ENCODE results near the gene ZNF750. TPM values are rescaled to one million over a fixed set of nuclear protein-coding genes. Genes with fewer than 3 reads are reported as not detected.

ZNF750 gene
- total and polyA plus RNA-seq, 4 donors: 0.11 to 0.66 TPM; not detected in 2

DNA sequence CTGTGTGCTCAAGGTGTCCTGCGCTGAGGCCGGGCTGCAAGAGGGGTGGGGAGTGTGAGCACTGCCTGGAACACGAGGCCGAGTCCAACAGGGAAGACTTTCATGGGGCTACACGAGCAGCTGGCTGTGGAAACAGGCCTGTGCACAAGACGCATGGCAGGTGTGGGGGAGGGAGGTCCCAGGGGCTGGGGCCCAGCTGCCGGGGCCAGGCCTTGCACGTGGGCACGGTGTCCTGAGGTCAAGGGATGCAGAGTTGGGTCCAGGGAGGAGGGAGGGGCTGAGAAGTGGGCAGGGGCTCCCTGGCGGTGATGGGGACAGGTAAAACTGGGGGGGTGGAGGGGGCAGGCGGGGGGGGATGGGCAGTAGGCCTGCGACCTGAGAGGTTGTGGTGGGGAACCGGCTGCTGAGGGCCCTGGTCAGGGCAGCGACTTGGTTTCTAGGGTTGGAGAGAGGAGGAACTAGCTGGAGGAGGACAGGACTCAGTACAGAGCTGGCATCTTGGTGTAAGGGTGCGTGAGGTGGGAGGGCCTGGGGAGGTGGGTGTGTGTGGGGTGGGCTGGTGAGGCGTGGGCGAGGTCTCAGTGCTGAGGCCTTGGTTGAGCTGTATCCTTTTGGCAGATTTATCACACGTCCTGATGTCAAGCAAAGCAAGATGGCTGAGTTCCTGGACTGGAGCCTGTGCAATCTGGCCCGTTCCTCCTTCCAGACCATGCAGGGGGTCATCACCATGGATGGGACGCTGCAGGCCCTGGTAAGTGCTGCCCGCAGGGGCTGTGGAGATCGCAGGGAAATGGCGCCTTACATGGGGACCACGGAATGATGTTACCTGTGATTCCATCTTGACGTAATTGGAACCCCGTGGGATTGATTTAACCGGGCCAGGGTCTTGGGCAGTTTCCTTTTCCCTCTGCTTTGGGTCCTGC, 58.6 kb downstream of the ZNF750 start:
- H3K27me3 ChIP-seq (ENCODE audit: control insufficient read depth, insufficient read depth, low read length): no peaks in the 10 kb centered on the region
- no peaks in the 10 kb centered on the region for H3K9me3 ChIP-seq (ENCODE audit: control insufficient read depth, insufficient read depth, low read length)
- no peak overlapping the region for H3K27ac ChIP-seq (ENCODE audit: low read depth, low read length)
- H3K36me3 ChIP-seq (ENCODE audit: control insufficient read depth, insufficient read depth, low read length): peaks cover 72% of the 10 kb centered on the region
- no peak for DNase-seq (ENCODE audit: low read depth in 4 of 6, low spot score in 6 of 6)
- no peak overlapping the region for H3K4me3 ChIP-seq (ENCODE audit: low read depth, low read length)
- peaks cover 13% of the 10 kb centered on the region for H3K4me1 ChIP-seq (ENCODE audit: control insufficient read depth, insufficient read depth, low read length)
- 79% methylated on average over 23 of the region's 27 CpGs for WGBS (ENCODE audit: insufficient coverage)

DNA sequence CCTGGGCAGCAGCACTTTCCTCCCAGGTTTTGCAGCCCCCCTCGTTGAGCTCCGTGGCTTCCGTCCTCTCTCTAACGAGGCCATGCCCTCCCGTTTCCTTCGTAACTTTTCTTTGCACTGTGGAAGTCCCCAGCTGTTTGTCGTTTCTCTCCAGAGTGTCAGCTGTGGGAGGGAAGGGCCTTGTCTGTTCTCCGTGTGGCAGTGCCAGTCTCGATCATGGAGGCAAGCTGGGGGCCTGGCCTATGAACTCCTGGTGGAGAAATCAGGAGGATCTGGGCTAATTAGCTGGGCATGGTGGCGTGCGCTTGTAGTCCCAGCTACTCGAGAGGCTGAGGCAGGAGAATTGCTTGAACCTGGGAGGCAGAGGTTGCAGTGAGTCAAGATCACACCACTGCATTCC, 59.6 kb downstream of the ZNF750 start:
- Histone ChIP-seq H3K4me3 (ENCODE audit: low read depth, low read length) (no peak overlapping the region), H3K27me3 (ENCODE audit: control insufficient read depth, insufficient read depth, low read length) (no peaks in the 10 kb centered on the region), H3K4me1 (ENCODE audit: control insufficient read depth, insufficient read depth, low read length) (peaks cover 15% of the 10 kb centered on the region), H3K36me3 (ENCODE audit: control insufficient read depth, insufficient read depth, low read length) (peaks cover 66% of the 10 kb centered on the region), H3K9me3 (ENCODE audit: control insufficient read depth, insufficient read depth, low read length) (no peaks in the 10 kb centered on the region), H3K27ac (ENCODE audit: low read depth, low read length) (no peak overlapping the region)
- DNase-seq (ENCODE audit: low read depth in 4 of 6, low spot score in 6 of 6): no peak
- WGBS (ENCODE audit: insufficient coverage): 74% methylated on average over 11 of the region's 12 CpGs

DNA sequence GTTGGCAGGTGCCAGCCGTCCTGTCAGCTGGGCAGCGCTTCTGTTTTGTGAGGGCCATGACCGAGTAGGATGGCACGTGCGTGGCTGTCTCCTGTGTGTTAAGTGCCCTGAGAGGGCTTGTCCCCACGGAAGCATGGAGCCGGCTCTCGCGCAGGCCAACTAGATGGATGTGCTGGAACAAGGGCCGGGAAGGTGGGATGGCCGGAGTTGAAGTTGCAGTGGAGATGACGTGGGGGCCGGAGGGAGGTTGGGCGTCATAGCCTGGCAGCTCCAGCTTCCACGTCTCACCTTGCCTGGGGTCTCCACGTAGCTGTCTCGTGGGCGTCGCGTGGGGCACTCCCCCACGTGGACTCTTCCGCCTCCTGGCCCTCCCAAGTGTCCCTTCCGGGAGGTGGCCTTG, 60.3 kb downstream of the ZNF750 start:
- peaks cover 20% of the 10 kb centered on the region for H3K4me1 ChIP-seq (ENCODE audit: control insufficient read depth, insufficient read depth, low read length)
- H3K27me3 ChIP-seq (ENCODE audit: control insufficient read depth, insufficient read depth, low read length): no peaks in the 10 kb centered on the region
- WGBS (ENCODE audit: insufficient coverage): 94% methylated on average over 23 of the region's 23 CpGs
- DNase-seq (ENCODE audit: low read depth in 4 of 6, low spot score in 6 of 6): no peak
- H3K9me3 ChIP-seq (ENCODE audit: control insufficient read depth, insufficient read depth, low read length): no peaks in the 10 kb centered on the region
- peaks cover 66% of the 10 kb centered on the region for H3K36me3 ChIP-seq (ENCODE audit: control insufficient read depth, insufficient read depth, low read length)
- H3K4me3 ChIP-seq (ENCODE audit: low read depth, low read length): no peak overlapping the region
- H3K27ac ChIP-seq (ENCODE audit: low read depth, low read length): no peak overlapping the region

Other genes starting within 250 kb of the ZNF750 start
- gene WDR45B, start 191.6 kb downstream of the ZNF750 start, total RNA-seq: 10 to 100 TPM; 83.8 to 86.6 TPM
- gene WDR45B, start 191.6 kb downstream of the ZNF750 start, polyA plus RNA-seq (ENCODE audit: insufficient read length in 2 of 2): 100 to 1,000 TPM; 118 to 120 TPM
- 10 to 100 TPM; 11.8 to 16.4 TPM for gene RAB40B, start 141.3 kb downstream of the ZNF750 start, total RNA-seq
- gene RAB40B, start 141.3 kb downstream of the ZNF750 start, polyA plus RNA-seq (ENCODE audit: insufficient read length in 2 of 2): 10 to 100 TPM; 27.2 to 32.3 TPM
- gene FN3KRP, start 123.3 kb downstream of the ZNF750 start, total RNA-seq: 10 to 100 TPM; 26.3 to 29.4 TPM
- 10 to 100 TPM; 54.1 to 59.4 TPM for gene FN3KRP, start 123.3 kb downstream of the ZNF750 start, polyA plus RNA-seq (ENCODE audit: insufficient read length in 2 of 2)
- 10 to 100 TPM; 11.7 to 25.8 TPM for gene FN3K, start 104.4 kb downstream of the ZNF750 start, total RNA-seq
- 10 to 100 TPM; 71.2 to 78.1 TPM for gene FN3K, start 104.4 kb downstream of the ZNF750 start, polyA plus RNA-seq (ENCODE audit: insufficient read length in 2 of 2)
- 10 to 100 TPM; 56.3 to 75.3 TPM for gene TBCD, start 88.0 kb downstream of the ZNF750 start, total RNA-seq
- 100 to 1,000 TPM; 110 to 140 TPM for gene TBCD, start 88.0 kb downstream of the ZNF750 start, polyA plus RNA-seq (ENCODE audit: insufficient read length in 2 of 2)
- 100 to 1,000 TPM in 1 of 2 donors, 10 to 100 TPM in 1; 35.7 to 133 TPM for gene METRNL, start 239.6 kb upstream of the ZNF750 start, total RNA-seq
- gene METRNL, start 239.6 kb upstream of the ZNF750 start, polyA plus RNA-seq (ENCODE audit: insufficient read length in 2 of 2): 10 to 100 TPM; 36.0 to 59.6 TPM

Measured in spinal cord (tissue), 10 donors.